ENCODE data around the gene ATP9A. TPM values are rescaled to one million over a fixed set of nuclear protein-coding genes. Genes with fewer than 3 reads are reported as not detected.

Gene ATP9A
- total RNA-seq, 1 experiment from 2014 or later: 17.2 TPM

GRCh38 chr20:51549474-51549873 lies 218.7 kb downstream of the ATP9A start:
- no peak for DNase-seq (ENCODE audit: low read depth, low spot score)
- in situ Hi-C loops (cut with HindIII; ENCODE audit: low pct_unique_long_range_greater_than_20kb, low sequenced_read_pairs): no loop called here

GRCh38 chr20:51547951-51548350 lies 220.2 kb downstream of the ATP9A start:
- in situ Hi-C loops (cut with HindIII; ENCODE audit: low pct_unique_long_range_greater_than_20kb, low sequenced_read_pairs): no loop called here
- no peak for DNase-seq (ENCODE audit: low read depth, low spot score)

Other genes starting within 250 kb of the ATP9A start
- 1.8 and 2.6 TPM in 2 replicates for gene NFATC2, start 225.7 kb downstream of the ATP9A start, total RNA-seq (2014; rRNA removed; shearing (Covaris generic))
- gene SALL4, start 34.1 kb upstream of the ATP9A start, total RNA-seq (2014; rRNA removed; shearing (Covaris generic)): 0.40 and 0.64 TPM in 2 replicates

Data from SK-MEL-5 (cell line).